GM23338 (cell line): Measurements from ENCODE around the gene UNK. TPM values are rescaled to one million over a fixed set of nuclear protein-coding genes. Genes with fewer than 3 reads are reported as not detected.

Experiments used
- ATAC-seq: fragments of 200-7000 bp; cut with Tn5 transposase; 3 replicates; pipeline ENCODE4 v1.9.1; 2020
- DNase-seq: peaks from one replicate; pipeline ENCODE4 v3.0.0-alpha.2; 2015; ENCODE audit warnings: low spot score
- H2AFZ ChIP-seq: fragments of 200-600 bp; sonication (generic); 2 replicates; pipeline ENCODE4 v1.8.0; 2016; ENCODE audit warnings: antibody characterized with exemption, mild to moderate bottlenecking, moderate library complexity
- H3F3A ChIP-seq: fragments of 200-600 bp; sonication (generic); replicated peaks from 2 replicates; pipeline ENCODE4 v1.8.0; 2017; ENCODE audit warnings: antibody characterized with exemption, mixed run types, low read depth
- H3K27ac ChIP-seq: fragments of 200-600 bp; sonication (generic); 2 replicates; pipeline ENCODE4 v1.6.1; 2016; ENCODE audit warnings: low read depth
- H3K27me3 ChIP-seq: fragments of 200-600 bp; sonication (generic); 2 replicates; pipeline ENCODE4 v1.8.0; 2016; ENCODE audit warnings: mild to moderate bottlenecking, mixed run types, moderate library complexity; ENCODE audit not compliant: insufficient read depth
- H3K36me3 ChIP-seq: fragments of 200-600 bp; sonication (generic); 2 replicates; pipeline ENCODE4 v1.8.0; 2016; ENCODE audit warnings: mild to moderate bottlenecking; ENCODE audit not compliant: insufficient read depth
- H3K4me1 ChIP-seq: fragments of 200-600 bp; sonication (generic); 2 replicates; pipeline ENCODE4 v1.8.0; 2016; ENCODE audit warnings: mild to moderate bottlenecking, moderate library complexity; ENCODE audit not compliant: insufficient read depth
- H3K4me2 ChIP-seq: fragments of 200-600 bp; sonication (generic); 2 replicates; pipeline ENCODE4 v1.7.1; 2017; ENCODE audit warnings: mixed run types
- H3K4me3 ChIP-seq: fragments of 200-600 bp; sonication (generic); 2 replicates; pipeline ENCODE4 v1.6.1; 2016; ENCODE audit warnings: mixed run types
- H3K79me2 ChIP-seq: fragments of 200-600 bp; sonication (generic); replicated peaks from 2 replicates; pipeline ENCODE4 v1.8.0; 2017; ENCODE audit warnings: mild to moderate bottlenecking; ENCODE audit not compliant: insufficient read depth
- H3K9me2 ChIP-seq: fragments of 200-600 bp; sonication (generic); 2 replicates; pipeline ENCODE4 v1.8.0; 2017; ENCODE audit not compliant: insufficient read depth
- H4K20me1 ChIP-seq: fragments of 200-600 bp; sonication (generic); replicated peaks from 2 replicates; pipeline ENCODE4 v1.8.0; 2017; ENCODE audit warnings: mild to moderate bottlenecking; ENCODE audit not compliant: insufficient read depth
- H3K27ac Mint-ChIP-seq: 2 replicates; pipeline ENCODE4 v1.8.0; 2020; ENCODE audit warnings: inconsistent platforms, mild to moderate bottlenecking, moderate library complexity, mixed read lengths
- H3K27me3 Mint-ChIP-seq: 3 replicates; pipeline ENCODE4 v1.8.0; 2022; ENCODE audit warnings: low read depth, mild to moderate bottlenecking, moderate library complexity, mixed read lengths, inconsistent platforms; ENCODE audit not compliant: insufficient read depth, poor library complexity
- H3K36me3 Mint-ChIP-seq: 3 replicates; pipeline ENCODE4 v1.8.0; 2021; ENCODE audit warnings: low read depth, mild to moderate bottlenecking, inconsistent platforms, moderate library complexity, mixed read lengths
- H3K4me1 Mint-ChIP-seq: 3 replicates; pipeline ENCODE4 v1.8.0; 2020; ENCODE audit warnings: mild to moderate bottlenecking, inconsistent platforms, mixed read lengths
- H3K4me3 Mint-ChIP-seq: 3 replicates; pipeline ENCODE4 v1.8.0; 2021; ENCODE audit warnings: moderate library complexity, mild to moderate bottlenecking, inconsistent platforms, mixed read lengths
- H3K9me3 Mint-ChIP-seq: 3 replicates; pipeline ENCODE4 v1.8.0; 2020; ENCODE audit warnings: moderate library complexity, mild to moderate bottlenecking, inconsistent platforms, mixed read lengths
- CREB1 ChIP-seq: fragments of 250-450 bp; sonication (Bioruptor Pico); IDR thresholded peaks from 2 replicates; pipeline ENCODE4 v1.5.0; 2020; ENCODE audit warnings: low read depth, mild to moderate bottlenecking, moderate library complexity
- CTCF ChIP-seq, 2 experiments: fragments of 200-600 bp in 1 of 2; sonication (generic) in 1 of 2; conservative IDR thresholded peaks; 2 replicates each; pipeline versions ENCODE4 v1.5.1 to v1.6.1; 2016 to 2017; ENCODE audit warnings: antibody characterized with exemption in 2 of 2, low read depth in 2 of 2, mild to moderate bottlenecking in 2 of 2, moderate library complexity in 1 of 2
- EZH2 ChIP-seq: fragments of 200-600 bp; sonication (generic); IDR thresholded peaks from one replicate; pipeline ENCODE4 v1.8.0; 2017; ENCODE audit warnings: antibody characterized with exemption, mild to moderate bottlenecking, low read depth; ENCODE audit not compliant: unreplicated experiment
- EZH2phosphoT487 ChIP-seq: fragments of 200-600 bp; sonication (generic); IDR thresholded peaks from one replicate; pipeline ENCODE4 v1.8.1; 2018; ENCODE audit warnings: antibody characterized with exemption; ENCODE audit not compliant: unreplicated experiment
- JUNB ChIP-seq: IDR thresholded peaks from one replicate; pipeline ENCODE4 v1.6.1; 2016; ENCODE audit warnings: antibody characterized with exemption; ENCODE audit not compliant: unreplicated experiment
- NANOG ChIP-seq: IDR thresholded peaks from 2 replicates; pipeline ENCODE4 v1.6.1; 2016; ENCODE audit warnings: antibody characterized with exemption, borderline replicate concordance
- REST ChIP-seq: IDR thresholded peaks from one replicate; pipeline ENCODE4 v1.6.1; 2018; ENCODE audit warnings: antibody characterized with exemption; ENCODE audit not compliant: unreplicated experiment
- STAT1 ChIP-seq: IDR thresholded peaks from one replicate; pipeline ENCODE4 v1.6.1; 2016; ENCODE audit warnings: antibody characterized with exemption; ENCODE audit not compliant: unreplicated experiment
- ZNF114 ChIP-seq: fragments of 250-450 bp; sonication (Bioruptor Pico); IDR thresholded peaks from 2 replicates; pipeline ENCODE4 v1.5.0; 2020; ENCODE audit warnings: mild to moderate bottlenecking, moderate library complexity
- ZNF331 ChIP-seq: fragments of 250-450 bp; sonication (Bioruptor Pico); IDR thresholded peaks from 2 replicates; pipeline ENCODE4 v1.5.0; 2020; ENCODE audit warnings: low read depth, mild to moderate bottlenecking, moderate library complexity
- ZNF462 ChIP-seq: fragments of 250-450 bp; sonication (Bioruptor Pico); IDR thresholded peaks from 2 replicates; pipeline ENCODE4 v1.5.0; 2020; ENCODE audit warnings: mild to moderate bottlenecking, moderate library complexity
- polyA plus RNA-seq: library from polyadenylated mRNA; unstranded; fragments of >200 nt; fragmentation: Nextera tagmentation; extraction: Ambion mirVana; gene quantifications from 2 replicates; pipeline ENCODE4 v1.2.1, GENCODE V29; 2016
- total RNA-seq: library from RNA; depleted of rRNA; stranded (reverse); fragments of >200 nt; shearing (Covaris generic); gene quantifications from 2 replicates; pipeline ENCODE4 v1.2.3, GENCODE V29; 2014
- TF ChIP-seq, protein P1 (sequence below): IDR thresholded peaks from 2 replicates; pipeline ENCODE4 v1.6.1; 2016; ENCODE audit warnings: antibody characterized with exemption

UNK gene
- total and polyA plus RNA-seq, 2 experiments from 2014 or later = 21.8 to 65.2 TPM

DNA sequence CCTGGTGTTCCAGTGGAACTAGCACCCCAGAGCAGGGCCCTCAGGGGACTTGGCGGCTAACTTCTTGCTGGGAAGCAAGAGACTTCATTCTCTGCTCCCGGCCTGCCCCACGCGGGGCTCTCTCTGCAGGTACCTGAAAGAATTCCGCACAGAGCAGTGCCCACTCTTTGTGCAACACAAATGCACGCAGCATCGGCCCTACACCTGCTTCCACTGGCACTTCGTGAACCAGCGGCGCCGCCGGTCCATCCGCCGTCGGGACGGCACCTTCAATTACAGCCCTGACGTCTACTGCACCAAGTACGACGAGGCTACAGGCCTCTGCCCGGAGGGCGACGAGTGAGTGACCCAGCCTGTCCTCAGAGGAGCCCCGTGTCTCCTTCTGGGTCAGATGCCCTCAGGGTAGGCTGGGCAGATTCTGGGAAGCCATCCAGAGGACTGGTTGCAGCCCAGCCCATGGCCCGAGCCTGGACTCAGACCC is 25.1 kb downstream of the UNK start:
- H3K27me3 Mint-ChIP-seq = peaks cover 15% of the 10 kb centered on the region
- no peak for DNase-seq
- TF ChIP-seq, protein P1, sequence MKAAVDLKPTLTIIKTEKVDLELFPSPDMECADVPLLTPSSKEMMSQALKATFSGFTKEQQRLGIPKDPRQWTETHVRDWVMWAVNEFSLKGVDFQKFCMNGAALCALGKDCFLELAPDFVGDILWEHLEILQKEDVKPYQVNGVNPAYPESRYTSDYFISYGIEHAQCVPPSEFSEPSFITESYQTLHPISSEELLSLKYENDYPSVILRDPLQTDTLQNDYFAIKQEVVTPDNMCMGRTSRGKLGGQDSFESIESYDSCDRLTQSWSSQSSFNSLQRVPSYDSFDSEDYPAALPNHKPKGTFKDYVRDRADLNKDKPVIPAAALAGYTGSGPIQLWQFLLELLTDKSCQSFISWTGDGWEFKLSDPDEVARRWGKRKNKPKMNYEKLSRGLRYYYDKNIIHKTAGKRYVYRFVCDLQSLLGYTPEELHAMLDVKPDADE = no peak
- TF ChIP-seq CREB1 (CRISPR knock-in tag) (no peak), NANOG (no peak), ZNF114 (CRISPR knock-in tag) (no peak), STAT1 (no peak), CTCF (conservative IDR thresholded peaks at IDR 0.05; ENCODE audit: low read depth in 2 of 2) (no peak), JUNB (no peak), ZNF462 (CRISPR knock-in tag) (no peak), ZNF331 (no peak), EZH2phosphoT487 (no peak), EZH2 (no peak), REST (no peak)
- peaks cover 22% of the 10 kb centered on the region for H3K36me3 Mint-ChIP-seq
- Histone ChIP-seq H4K20me1 (peaks cover 5% of the 10 kb centered on the region), H3K4me2 (no peak overlapping the region), H3K36me3 (no peaks in the 10 kb centered on the region), H3K27ac (no peak overlapping the region), H3K9me2 (no peaks in the 10 kb centered on the region), H2AFZ (no peak overlapping the region), H3F3A (no peaks in the 10 kb centered on the region; the same call in 1 of the 2 replicates), H3K4me3 (no peak overlapping the region), H3K4me1 (no peaks in the 10 kb centered on the region), H3K27me3 (no peaks in the 10 kb centered on the region), H3K79me2 (peaks cover 18% of the 10 kb centered on the region)
- no peak overlapping the region for H3K4me3 Mint-ChIP-seq
- no peak for ATAC-seq
- H3K9me3 Mint-ChIP-seq = no peaks in the 10 kb centered on the region; the same call in 2 of the 3 replicates
- no peaks in the 10 kb centered on the region for H3K4me1 Mint-ChIP-seq
- no peak overlapping the region for H3K27ac Mint-ChIP-seq
